Fibroblast of mammary gland (primary cell): ENCODE data around the gene CCDC201.
A peak's percentile ranks its signal among the peaks of the same experiment; 100 is the strongest.

Experiments
- DNase-seq: peaks from one replicate; pipeline ENCODE4 v3.0.0-alpha.2; 2010; ENCODE audit warnings: low read depth
- H3K4me3 ChIP-seq: 2 replicates; pipeline ENCODE4 v1.5.1; 2011; ENCODE audit warnings: low read depth, mild to moderate bottlenecking, low read length, moderate library complexity; ENCODE audit not compliant: control insufficient read depth
- CTCF ChIP-seq: conservative IDR thresholded peaks from 2 replicates; pipeline ENCODE4 v1.5.1; 2011; ENCODE audit warnings: low read depth, low read length, inconsistent platforms; ENCODE audit not compliant: control insufficient read depth, insufficient read depth

CCDC201 gene

GRCh38 chr7:45873035-45873354, at the start of gene CCDC201:
TSS of gene CCDC201 (minus strand) at chr7:45873082. CDS start at chr7:45873007, 75 bp downstream.
- no peak for TF ChIP-seq CTCF
- no peak for DNase-seq
- H3K4me3 ChIP-seq, result no peak within 1 kb of the TSS

GRCh38 chr7:45921699-45922519, 49.0 kb upstream of the CCDC201 start:
- peak; percentile 99 for TF ChIP-seq CTCF
- H3K4me3 ChIP-seq, result peak overlapping the region; percentile 37
- peak; percentile 69 for DNase-seq

GRCh38 chr7:45921381-45921698, 48.5 kb upstream of the CCDC201 start:
- no peak for TF ChIP-seq CTCF
- DNase-seq, result no peak
- peak overlapping the region; percentile 13 for H3K4me3 ChIP-seq

- H3K4me3 ChIP-seq, result peak within 1 kb of the TSS; percentile 41
- TF ChIP-seq CTCF, result no peak
- DNase-seq, result peak; percentile 60
Observed at GRCh38 chr7:45920502-45921380, 47.9 kb upstream of the CCDC201 start, which contains the start of gene IGFBP3. TSS of gene IGFBP3 (minus strand) at chr7:45921272. CDS start at chr7:45921140, 132 bp downstream.

GRCh38 chr7:45919993-45920459, 47.1 kb upstream of the CCDC201 start:
- H3K4me3 ChIP-seq, result peak overlapping the region; percentile 35
- no peak for DNase-seq
- TF ChIP-seq CTCF, result no peak

- no peak for DNase-seq
- H3K4me3 ChIP-seq, result no peak overlapping the region
- TF ChIP-seq CTCF, result no peak
Observed at GRCh38 chr7:45919231-45919784, 46.4 kb upstream of the CCDC201 start.
